ENCODE measurements around the gene D2HGDH.
"Not testable (repeated sequence)": the region's sequence is repeated elsewhere in the genome, so short reads cannot be mapped to it uniquely, and the experiment has no call there.

Gene D2HGDH

DNA sequence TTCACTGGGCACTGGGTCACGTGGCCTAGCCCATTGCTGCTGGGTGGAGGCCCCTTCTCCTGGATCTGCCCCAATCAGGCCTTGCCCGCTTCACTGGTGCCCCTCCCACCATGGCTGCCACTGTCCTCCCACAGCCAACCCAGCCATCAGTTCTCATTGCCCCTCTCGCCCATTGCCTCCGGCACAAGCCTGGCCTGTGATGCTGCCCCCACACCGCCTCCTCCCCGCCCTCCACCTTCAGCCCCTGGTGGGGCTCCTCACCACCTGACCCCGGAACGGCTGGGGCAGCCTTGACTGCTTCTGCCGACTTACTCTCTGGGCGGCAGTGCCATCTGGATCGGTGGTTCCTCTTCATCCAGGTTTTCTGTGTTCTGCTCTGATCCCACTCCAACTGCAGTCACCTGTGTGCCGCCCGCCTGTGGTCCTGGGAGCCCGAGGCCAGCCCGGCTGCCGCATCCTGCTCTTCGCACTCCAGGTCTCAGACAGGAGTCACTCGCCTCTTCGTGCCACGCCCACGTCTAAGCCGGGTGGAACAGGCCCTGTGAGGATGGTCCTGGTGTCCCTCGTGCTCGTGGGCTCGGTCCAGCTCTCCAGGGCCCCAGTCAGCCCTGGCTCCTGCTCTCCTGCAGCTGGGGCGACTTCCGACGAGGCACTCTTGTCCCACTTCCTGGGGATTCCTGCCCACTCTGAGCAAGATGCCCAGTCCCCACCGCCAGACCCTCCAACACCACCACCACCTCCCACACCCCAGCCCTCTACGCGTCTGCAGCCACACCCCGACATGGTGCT lies 14.2 kb downstream of the D2HGDH start:
- in situ Hi-C loops (cut with MboI; ENCODE audit: low sequenced_read_pairs), result no loop called here

DNA sequence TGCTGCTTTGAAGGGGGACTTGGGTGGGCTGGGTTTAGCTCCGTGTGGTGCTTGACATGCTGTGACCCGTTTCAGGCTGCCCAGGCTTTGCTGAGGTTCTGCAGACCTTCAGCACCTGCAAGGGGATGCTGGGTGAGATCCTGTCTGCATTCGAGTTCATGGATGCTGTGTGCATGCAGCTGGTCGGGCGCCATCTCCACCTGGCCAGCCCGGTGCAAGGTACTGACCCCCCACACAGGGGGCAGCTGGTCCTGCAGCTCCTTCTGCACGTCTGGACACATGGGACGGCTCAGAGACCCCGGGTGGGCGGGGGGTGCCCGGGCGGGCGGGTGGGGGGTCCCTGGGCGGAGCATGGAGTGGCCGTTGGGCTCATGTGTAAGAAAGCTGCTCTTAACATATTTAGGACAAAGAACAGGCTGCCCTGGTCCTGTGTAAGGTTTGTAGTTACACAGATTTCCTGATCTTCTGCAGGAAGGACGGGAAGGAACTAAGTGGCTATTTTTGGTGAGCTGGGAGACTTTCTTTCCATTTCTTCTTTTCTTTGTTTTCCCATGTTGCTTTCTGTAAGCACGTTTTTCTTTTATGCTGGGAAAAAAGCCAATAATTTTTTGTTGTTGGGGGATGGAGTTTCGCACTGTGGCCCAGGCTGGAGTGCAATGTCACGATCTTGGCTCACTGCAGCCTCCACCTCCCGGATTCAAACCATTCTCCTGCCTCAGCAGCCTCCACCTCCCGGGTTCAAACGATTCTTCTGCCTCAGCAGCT lies 15.8 kb downstream of the D2HGDH start:
- in situ Hi-C loops (cut with MboI; ENCODE audit: low sequenced_read_pairs), result no loop called here

DNA sequence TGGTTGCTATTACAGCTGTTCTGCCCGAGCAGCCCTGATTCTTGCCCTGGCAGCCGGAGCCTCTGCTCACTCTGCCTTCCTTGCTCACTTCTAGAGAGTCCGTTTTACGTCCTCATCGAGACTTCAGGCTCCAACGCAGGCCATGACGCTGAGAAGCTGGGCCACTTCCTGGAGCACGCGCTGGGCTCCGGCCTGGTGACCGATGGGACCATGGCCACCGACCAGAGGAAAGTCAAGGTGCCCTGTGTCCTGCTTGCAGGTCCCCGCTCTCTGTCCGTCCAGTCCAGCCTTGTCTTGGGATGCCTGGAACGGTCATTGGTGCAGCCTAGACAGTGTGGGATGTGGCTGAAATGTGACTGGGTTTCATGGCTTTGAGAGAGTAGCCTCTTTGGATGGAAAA lies 16.7 kb downstream of the D2HGDH start:
- in situ Hi-C loops (cut with MboI; ENCODE audit: low sequenced_read_pairs), result no loop called here

DNA sequence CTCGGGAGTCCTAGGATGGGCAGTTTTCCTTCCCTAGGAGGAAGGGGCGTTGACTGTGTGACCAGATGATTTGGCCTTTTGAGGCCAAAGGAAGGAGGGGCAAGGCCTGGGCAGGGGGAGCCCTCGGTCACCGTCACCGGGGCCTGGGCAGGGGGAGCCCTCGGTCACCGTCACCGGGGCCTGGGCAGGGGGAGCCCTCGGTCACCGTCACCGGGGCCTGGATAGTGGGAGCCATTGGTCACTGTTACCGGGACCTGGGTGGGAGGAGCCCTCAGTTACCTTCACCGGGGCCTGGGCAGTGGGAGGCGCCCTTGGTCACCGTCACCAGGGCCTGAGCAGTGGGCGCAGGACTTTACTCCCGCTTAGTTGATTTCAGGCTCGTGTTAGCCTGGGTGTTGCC lies 17.3 kb downstream of the D2HGDH start:
- in situ Hi-C loops (cut with MboI; ENCODE audit: low sequenced_read_pairs), result no loop called here

GRCh38 chr2:241752253-241752652 lies 17.8 kb downstream of the D2HGDH start:
- in situ Hi-C loops (cut with MboI; ENCODE audit: low sequenced_read_pairs), result no loop called here

DNA sequence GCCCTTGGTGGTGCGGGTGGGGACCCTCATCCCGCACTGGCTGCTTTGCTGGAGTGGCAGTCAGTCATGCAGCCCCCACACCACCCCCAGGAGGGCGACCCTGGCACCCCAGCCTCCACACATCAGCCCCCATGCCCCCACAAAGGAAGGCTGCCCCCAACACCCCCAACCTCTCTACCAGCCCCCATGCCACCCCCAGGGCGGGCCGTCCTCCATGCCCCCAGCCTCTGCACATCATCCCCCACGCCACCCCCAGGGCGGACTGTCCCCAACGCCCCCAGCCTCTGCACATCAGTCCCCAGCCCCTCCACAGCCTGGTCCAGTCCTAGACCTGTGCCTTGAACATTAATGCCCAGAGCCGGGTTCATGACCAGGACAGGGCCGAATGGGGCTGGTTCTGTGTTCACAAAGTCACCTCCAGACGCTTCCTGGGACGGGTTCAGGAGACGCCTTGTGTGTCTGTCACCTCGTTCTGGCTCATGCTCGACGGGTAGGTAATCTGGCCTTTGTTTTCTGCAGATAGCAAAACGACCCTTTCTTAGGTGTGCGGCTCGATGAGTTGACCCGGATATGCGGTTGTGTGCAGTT lies 18.4 kb downstream of the D2HGDH start:
- in situ Hi-C loops (cut with MboI; ENCODE audit: low sequenced_read_pairs), result no loop called here

DNA sequence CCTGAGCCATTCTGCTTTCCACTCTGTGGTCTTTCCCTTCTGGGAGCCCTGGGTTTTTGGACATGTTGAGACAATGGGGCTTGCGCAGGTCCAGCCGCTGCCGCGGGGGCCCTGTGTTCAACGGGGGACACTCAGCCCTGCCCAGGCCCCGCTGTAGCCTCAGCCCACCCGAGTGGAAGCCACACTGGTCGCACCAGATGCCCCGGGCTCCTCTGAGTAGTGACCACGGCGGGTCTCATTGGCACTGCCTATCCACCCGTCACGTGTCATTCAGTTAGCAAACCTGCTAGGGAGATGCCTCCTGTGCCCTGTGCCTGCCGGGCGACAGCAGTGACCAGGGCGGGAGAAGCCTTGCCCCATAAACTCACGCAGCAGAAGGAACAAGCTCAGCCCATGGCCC lies 19.1 kb downstream of the D2HGDH start:
- in situ Hi-C loops (cut with MboI; ENCODE audit: low sequenced_read_pairs), result no loop called here

DNA sequence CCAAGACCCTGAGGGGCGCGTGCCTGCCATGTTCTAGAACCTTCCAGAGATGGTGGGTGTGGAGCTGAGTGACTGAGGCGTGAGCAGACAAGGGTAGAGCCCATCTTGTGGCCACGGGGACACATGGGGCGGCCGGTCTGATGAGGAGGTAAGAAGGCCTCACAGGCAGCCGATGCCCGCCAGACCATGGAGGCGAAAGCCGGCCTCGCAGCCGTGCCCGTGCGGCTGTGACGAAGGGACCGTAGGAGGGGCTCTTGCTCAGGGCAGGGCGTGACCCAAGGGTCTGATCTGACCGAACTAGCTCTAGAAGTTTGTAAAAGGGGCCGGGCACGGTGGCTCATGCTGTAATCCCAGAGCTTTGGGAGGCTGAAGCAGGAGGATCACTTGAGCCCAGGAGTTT lies 19.6 kb downstream of the D2HGDH start:
- in situ Hi-C loops (cut with MboI; ENCODE audit: low sequenced_read_pairs), result no loop called here

DNA sequence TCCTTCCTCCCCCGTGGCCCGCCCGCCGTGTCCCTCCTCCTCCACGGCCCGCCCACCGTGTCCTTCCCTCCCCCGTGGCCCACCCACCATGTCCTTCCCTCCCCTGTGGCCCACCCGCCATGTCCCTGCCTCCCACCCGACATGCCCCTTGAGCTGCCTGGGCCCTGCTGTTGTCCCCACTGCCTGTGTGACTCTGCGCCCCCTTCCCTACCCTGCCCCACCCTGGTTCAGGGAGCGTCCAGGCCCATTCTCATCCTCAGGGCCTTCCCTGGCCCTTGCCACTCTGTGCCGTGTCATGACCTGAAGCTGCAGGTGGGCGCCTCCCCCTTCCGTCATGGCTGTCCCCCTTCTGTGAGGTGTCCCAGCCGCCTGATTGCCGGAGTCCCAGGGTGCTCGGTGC lies 20.7 kb downstream of the D2HGDH start:
- in situ Hi-C loops (cut with MboI; ENCODE audit: low sequenced_read_pairs), result no loop called here

DNA sequence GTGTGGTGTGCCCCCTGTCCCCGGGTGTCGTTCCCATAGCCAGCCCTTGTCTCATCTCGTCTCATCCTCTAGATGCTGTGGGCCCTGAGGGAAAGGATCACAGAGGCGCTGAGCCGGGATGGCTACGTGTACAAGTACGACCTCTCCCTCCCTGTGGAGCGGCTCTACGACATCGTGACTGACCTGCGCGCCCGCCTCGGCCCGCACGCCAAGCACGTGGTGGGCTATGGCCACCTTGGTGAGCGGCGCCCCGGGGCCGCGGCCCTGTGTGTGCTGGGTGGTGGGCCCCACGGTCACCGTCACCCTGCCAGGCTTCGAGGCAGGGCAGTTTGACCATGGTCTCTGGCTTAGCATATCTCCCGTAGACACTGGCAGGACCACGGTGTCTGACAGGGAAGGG lies 21.3 kb downstream of the D2HGDH start:
- in situ Hi-C loops (cut with MboI; ENCODE audit: low sequenced_read_pairs), result no loop called here

DNA sequence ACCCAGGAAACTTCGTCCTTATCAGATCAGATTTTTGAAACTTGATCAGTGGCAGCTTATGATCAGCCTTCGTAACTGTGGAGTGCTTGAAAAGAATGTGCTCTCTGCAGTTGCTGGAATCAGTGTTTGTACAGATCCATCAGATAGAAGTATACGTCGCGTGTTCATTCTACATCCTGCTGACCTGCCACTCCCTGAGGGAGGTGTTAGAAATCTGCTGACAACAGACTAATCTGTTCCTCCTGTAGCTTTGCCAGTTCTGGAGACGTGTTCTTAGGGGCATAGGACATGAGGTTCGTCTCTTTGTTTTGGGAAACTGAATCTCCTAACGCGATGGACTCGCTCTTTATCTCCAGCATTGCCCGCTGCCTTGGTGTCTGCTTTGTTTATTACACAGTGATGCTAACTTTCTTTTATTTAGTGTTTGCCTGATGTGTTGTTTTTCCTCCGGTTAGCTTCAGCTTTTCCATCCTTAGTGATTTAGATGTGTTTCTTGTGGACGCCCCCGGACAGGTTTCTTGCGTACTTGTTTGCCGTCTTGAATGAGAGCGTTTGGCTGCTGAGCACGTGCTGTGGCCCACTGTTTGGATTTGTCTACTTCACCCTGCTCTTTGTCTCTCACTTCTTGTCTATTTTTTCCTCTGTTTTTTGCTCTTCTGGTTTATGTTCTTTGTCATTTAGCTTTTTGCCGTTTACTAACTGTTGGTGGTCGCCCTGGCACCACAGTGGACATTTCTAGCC lies 24.8 kb downstream of the D2HGDH start:
- in situ Hi-C loops (cut with MboI; ENCODE audit: low sequenced_read_pairs), result no loop called here

- in situ Hi-C loops (cut with MboI; ENCODE audit: low sequenced_read_pairs), result not testable (repeated sequence)
These were observed 25.5 kb downstream of the D2HGDH start for GRCh38 chr2:241759893-241760292.

DNA sequence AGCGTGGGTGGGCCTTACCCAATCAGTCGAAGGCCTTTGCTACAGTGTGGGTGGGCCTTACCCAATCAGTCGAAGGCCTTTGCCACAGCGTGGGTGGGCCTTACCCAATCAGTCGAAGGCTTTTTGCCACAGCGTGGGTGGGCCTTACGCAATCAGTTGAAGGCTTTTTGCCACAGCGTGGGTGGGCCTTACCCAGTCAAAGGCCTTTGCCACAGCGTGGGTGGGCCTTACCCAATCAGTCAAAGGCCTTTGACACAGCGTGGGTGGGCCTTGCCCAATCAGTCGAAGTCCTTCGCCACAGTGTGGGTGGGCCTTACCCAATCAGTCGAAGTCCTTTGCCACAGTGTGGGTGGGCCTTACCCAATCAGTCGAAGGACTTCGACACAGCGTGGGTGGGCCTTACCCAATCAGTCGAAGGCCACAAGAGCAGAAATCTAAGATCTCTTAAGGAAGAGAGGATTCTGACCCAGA lies 25.9 kb downstream of the D2HGDH start:
- in situ Hi-C loops (cut with MboI; ENCODE audit: low sequenced_read_pairs), result no loop called here

DNA sequence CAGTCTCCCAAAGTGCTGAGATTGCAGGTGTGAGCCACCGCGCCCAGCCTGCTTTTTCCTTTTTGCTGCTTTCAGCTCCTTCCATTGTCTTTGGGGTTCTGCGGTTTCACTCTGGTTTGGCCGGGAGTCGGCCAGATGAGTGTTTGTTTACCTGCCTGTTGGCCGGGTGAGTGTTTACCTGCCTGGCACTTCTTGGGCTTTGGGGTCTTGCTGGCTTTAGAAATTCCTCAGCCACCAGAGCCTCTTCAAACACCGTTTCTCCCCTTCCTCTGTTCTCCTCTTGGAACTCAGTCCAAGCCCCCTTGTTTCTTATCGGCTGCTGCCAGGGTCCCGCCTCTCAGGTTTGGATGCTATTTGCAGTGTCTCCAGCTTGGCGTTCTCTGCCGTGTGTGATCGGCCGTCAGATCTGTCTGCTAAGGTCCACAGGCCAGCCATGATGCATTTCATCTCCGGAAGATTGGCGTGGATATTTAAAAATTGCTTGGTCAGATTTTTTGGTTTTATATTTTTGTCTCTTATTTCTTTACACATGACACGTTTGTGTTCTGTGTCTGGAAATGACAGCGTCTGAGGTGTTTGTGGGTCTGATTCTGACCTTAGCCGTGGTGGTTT lies 28.0 kb downstream of the D2HGDH start:
- in situ Hi-C loops (cut with MboI; ENCODE audit: low sequenced_read_pairs), result no loop called here

- in situ Hi-C loops (cut with MboI; ENCODE audit: low sequenced_read_pairs), result no loop called here
These were observed 28.5 kb downstream of the D2HGDH start for GRCh38 chr2:241762933-241763369.

GRCh38 chr2:241763551-241764274 lies 29.3 kb downstream of the D2HGDH start:
- in situ Hi-C loops (cut with MboI; ENCODE audit: low sequenced_read_pairs), result no loop called here

GRCh38 chr2:241764275-241765241 lies 30.1 kb downstream of the D2HGDH start:
- in situ Hi-C loops (cut with MboI; ENCODE audit: low sequenced_read_pairs), result no loop called here

- in situ Hi-C loops (cut with MboI; ENCODE audit: low sequenced_read_pairs), result no loop called here
These were observed 33.2 kb downstream of the D2HGDH start for GRCh38 chr2:241767464-241768250.
